ENCODE results near the gene ZDHHC11. TPM values are rescaled to one million over a fixed set of nuclear protein-coding genes. Genes with fewer than 3 reads are reported as not detected.

ZDHHC11 gene
- total RNA-seq, 1 donor from 2014 or later, result 47.6 TPM

- peaks cover 8% of the 10 kb centered on the region for H3K4me1 Mint-ChIP-seq (ENCODE audit: low read depth)
- no peaks in the 10 kb centered on the region for H3K27me3 Mint-ChIP-seq
- TF ChIP-seq CTCF (IDR thresholded peaks at IDR 0.05; ENCODE audit: unreplicated experiment), result no peak
- no peak overlapping the region for H3K4me3 Mint-ChIP-seq (ENCODE audit: low read depth)
- no peaks in the 10 kb centered on the region for H3K9me3 Mint-ChIP-seq (ENCODE audit: low read depth)
- no peak for DNase-seq (ENCODE audit: low spot score, unreplicated experiment)
- H3K36me3 Mint-ChIP-seq (ENCODE audit: insufficient read depth), result peaks cover 39% of the 10 kb centered on the region
- H3K27ac Mint-ChIP-seq, result no peak overlapping the region
These were observed 20.2 kb upstream of the ZDHHC11 start for GRCh38 chr5:870956-871355.

- no peak for TF ChIP-seq CTCF (IDR thresholded peaks at IDR 0.05; ENCODE audit: unreplicated experiment)
- Mint-ChIP-seq H3K27ac (no peak overlapping the region), H3K4me1 (ENCODE audit: low read depth) (peaks cover 6% of the 10 kb centered on the region), H3K36me3 (ENCODE audit: insufficient read depth) (peaks cover 26% of the 10 kb centered on the region), H3K27me3 (no peaks in the 10 kb centered on the region), H3K9me3 (ENCODE audit: low read depth) (no peaks in the 10 kb centered on the region), H3K4me3 (ENCODE audit: low read depth) (no peak overlapping the region)
- DNase-seq (ENCODE audit: low spot score, unreplicated experiment), result no peak
These were observed 17.8 kb upstream of the ZDHHC11 start for GRCh38 chr5:868428-869135.

- H3K27me3 Mint-ChIP-seq, result no peaks in the 10 kb centered on the region
- no peaks in the 10 kb centered on the region for H3K4me1 Mint-ChIP-seq (ENCODE audit: low read depth)
- no peak for DNase-seq (ENCODE audit: low spot score, unreplicated experiment)
- no peak overlapping the region for H3K27ac Mint-ChIP-seq
- TF ChIP-seq CTCF (IDR thresholded peaks at IDR 0.05; ENCODE audit: unreplicated experiment), result no peak
- H3K4me3 Mint-ChIP-seq (ENCODE audit: low read depth), result no peak overlapping the region
- H3K36me3 Mint-ChIP-seq (ENCODE audit: insufficient read depth), result peaks cover 26% of the 10 kb centered on the region
- no peaks in the 10 kb centered on the region for H3K9me3 Mint-ChIP-seq (ENCODE audit: low read depth)
These were observed 16.6 kb upstream of the ZDHHC11 start for GRCh38 chr5:867300-867870.

GRCh38 chr5:865771-866170, 15.0 kb upstream of the ZDHHC11 start:
- no peak for DNase-seq (ENCODE audit: low spot score, unreplicated experiment)
- no peaks in the 10 kb centered on the region for H3K4me1 Mint-ChIP-seq (ENCODE audit: low read depth)
- no peak overlapping the region for H3K27ac Mint-ChIP-seq
- no peak for TF ChIP-seq CTCF (IDR thresholded peaks at IDR 0.05; ENCODE audit: unreplicated experiment)
- no peak overlapping the region for H3K4me3 Mint-ChIP-seq (ENCODE audit: low read depth)
- H3K27me3 Mint-ChIP-seq, result no peaks in the 10 kb centered on the region
- H3K36me3 Mint-ChIP-seq (ENCODE audit: insufficient read depth), result peaks cover 18% of the 10 kb centered on the region
- H3K9me3 Mint-ChIP-seq (ENCODE audit: low read depth), result no peaks in the 10 kb centered on the region

- no peak overlapping the region for H3K27ac Mint-ChIP-seq
- TF ChIP-seq CTCF (IDR thresholded peaks at IDR 0.05; ENCODE audit: unreplicated experiment), result no peak
- no peaks in the 10 kb centered on the region for H3K4me1 Mint-ChIP-seq (ENCODE audit: low read depth)
- no peak for DNase-seq (ENCODE audit: low spot score, unreplicated experiment)
- no peaks in the 10 kb centered on the region for H3K9me3 Mint-ChIP-seq (ENCODE audit: low read depth)
- no peaks in the 10 kb centered on the region for H3K27me3 Mint-ChIP-seq
- H3K36me3 Mint-ChIP-seq (ENCODE audit: insufficient read depth), result peaks cover 18% of the 10 kb centered on the region
- H3K4me3 Mint-ChIP-seq (ENCODE audit: low read depth), result no peak overlapping the region
These were observed 14.4 kb upstream of the ZDHHC11 start for GRCh38 chr5:865168-865521.
